ENCODE data around the gene EML1. TPM values are rescaled to one million over a fixed set of nuclear protein-coding genes. Genes with fewer than 3 reads are reported as not detected.

The EML1 gene
- total RNA-seq, 2 donors from 2014 or later, result 2.4 to 2.6 TPM

GRCh38 chr14:99885649-99885958 is 92.4 kb downstream of the EML1 start:
- no peak for DNase-seq
- H3K27me3 Mint-ChIP-seq (ENCODE audit: low read depth), result peaks cover 11% of the 10 kb centered on the region
- H3K4me1 Mint-ChIP-seq (ENCODE audit: low read depth), result no peaks in the 10 kb centered on the region
- H3K4me3 Mint-ChIP-seq, result no peak overlapping the region
- ATAC-seq (replicated peaks in 1 of 2), result no peak
- no peaks in the 10 kb centered on the region for H3K36me3 Mint-ChIP-seq (ENCODE audit: insufficient read depth in 2 of 2)
- H3K27ac Mint-ChIP-seq, result no peak overlapping the region
- H3K9me3 Mint-ChIP-seq, result no peaks in the 10 kb centered on the region

GRCh38 chr14:99887407-99887806 is 94.2 kb downstream of the EML1 start:
- DNase-seq (no peak), ATAC-seq (replicated peaks in 1 of 2) (no peak)
- no peaks in the 10 kb centered on the region for H3K9me3 Mint-ChIP-seq
- no peaks in the 10 kb centered on the region for H3K36me3 Mint-ChIP-seq (ENCODE audit: insufficient read depth in 2 of 2)
- H3K4me1 Mint-ChIP-seq (ENCODE audit: low read depth), result no peaks in the 10 kb centered on the region
- H3K4me3 Mint-ChIP-seq, result no peak overlapping the region
- H3K27me3 Mint-ChIP-seq (ENCODE audit: low read depth), result peaks cover 11% of the 10 kb centered on the region
- no peak overlapping the region for H3K27ac Mint-ChIP-seq

- Mint-ChIP-seq H3K27ac (no peak overlapping the region), H3K9me3 (no peaks in the 10 kb centered on the region), H3K4me1 (ENCODE audit: low read depth) (no peaks in the 10 kb centered on the region), H3K36me3 (ENCODE audit: insufficient read depth in 2 of 2) (no peaks in the 10 kb centered on the region), H3K27me3 (ENCODE audit: low read depth) (peaks cover 11% of the 10 kb centered on the region), H3K4me3 (no peak overlapping the region)
- ATAC-seq (replicated peaks in 1 of 2), result no peak
- no peak for DNase-seq
Measured at GRCh38 chr14:99888149-99888548, 94.9 kb downstream of the EML1 start.

- Mint-ChIP-seq H3K27ac (no peak overlapping the region), H3K4me3 (no peak overlapping the region), H3K27me3 (ENCODE audit: low read depth) (peaks cover 11% of the 10 kb centered on the region), H3K36me3 (ENCODE audit: insufficient read depth in 2 of 2) (no peaks in the 10 kb centered on the region), H3K9me3 (no peaks in the 10 kb centered on the region), H3K4me1 (ENCODE audit: low read depth) (no peaks in the 10 kb centered on the region)
- ATAC-seq (replicated peaks in 1 of 2) (no peak), DNase-seq (no peak)
Measured at GRCh38 chr14:99889268-99889667, 96.1 kb downstream of the EML1 start.

GRCh38 chr14:99891266-99891665 is 98.1 kb downstream of the EML1 start:
- Mint-ChIP-seq H3K27ac (no peak overlapping the region), H3K27me3 (ENCODE audit: low read depth) (peaks cover 11% of the 10 kb centered on the region), H3K4me1 (ENCODE audit: low read depth) (no peaks in the 10 kb centered on the region), H3K4me3 (no peak overlapping the region), H3K36me3 (ENCODE audit: insufficient read depth in 2 of 2) (no peaks in the 10 kb centered on the region), H3K9me3 (no peaks in the 10 kb centered on the region)
- ATAC-seq (replicated peaks in 1 of 2) (no peak), DNase-seq (no peak)

GRCh38 chr14:99891900-99892299 is 98.7 kb downstream of the EML1 start:
- Mint-ChIP-seq H3K27me3 (ENCODE audit: low read depth) (peaks cover 7% of the 10 kb centered on the region), H3K9me3 (no peaks in the 10 kb centered on the region), H3K27ac (no peak overlapping the region), H3K4me3 (peak overlapping the region in 1 of 2 donors; percentile 27), H3K4me1 (ENCODE audit: low read depth) (no peaks in the 10 kb centered on the region), H3K36me3 (ENCODE audit: insufficient read depth in 2 of 2) (no peaks in the 10 kb centered on the region)
- DNase-seq (peak in 1 of 2 donors; percentile 1), ATAC-seq (replicated peaks in 1 of 2) (peak; percentile 39 to 62)

GRCh38 chr14:99892406-99892805 is 99.2 kb downstream of the EML1 start:
- no peaks in the 10 kb centered on the region for H3K9me3 Mint-ChIP-seq
- H3K27ac Mint-ChIP-seq, result no peak overlapping the region
- H3K4me3 Mint-ChIP-seq, result peak overlapping the region in 1 of 2 donors; percentile 27
- DNase-seq (no peak), ATAC-seq (replicated peaks in 1 of 2) (no peak)
- H3K27me3 Mint-ChIP-seq (ENCODE audit: low read depth), result peaks cover 2% of the 10 kb centered on the region
- H3K4me1 Mint-ChIP-seq (ENCODE audit: low read depth), result no peaks in the 10 kb centered on the region
- no peaks in the 10 kb centered on the region for H3K36me3 Mint-ChIP-seq (ENCODE audit: insufficient read depth in 2 of 2)

GRCh38 chr14:99896361-99896760 is 103.1 kb downstream of the EML1 start:
- no peaks in the 10 kb centered on the region for H3K36me3 Mint-ChIP-seq (ENCODE audit: insufficient read depth in 2 of 2)
- no peaks in the 10 kb centered on the region for H3K27me3 Mint-ChIP-seq (ENCODE audit: low read depth)
- ATAC-seq (replicated peaks in 1 of 2) (no peak), DNase-seq (no peak)
- no peak overlapping the region for H3K27ac Mint-ChIP-seq
- H3K4me1 Mint-ChIP-seq (ENCODE audit: low read depth), result no peaks in the 10 kb centered on the region
- no peak overlapping the region for H3K4me3 Mint-ChIP-seq
- H3K9me3 Mint-ChIP-seq, result no peaks in the 10 kb centered on the region

GRCh38 chr14:99899578-99900178 is 106.5 kb downstream of the EML1 start:
- peaks cover 3 to 4% of the 10 kb centered on the region in 2 donors for H3K9me3 Mint-ChIP-seq
- H3K27me3 Mint-ChIP-seq (ENCODE audit: low read depth), result peaks cover 8% of the 10 kb centered on the region
- no peak overlapping the region for H3K27ac Mint-ChIP-seq
- H3K4me3 Mint-ChIP-seq, result no peak overlapping the region
- ATAC-seq (replicated peaks in 1 of 2) (no peak), DNase-seq (no peak)
- H3K4me1 Mint-ChIP-seq (ENCODE audit: low read depth), result no peaks in the 10 kb centered on the region
- peaks cover 3 to 4% of the 10 kb centered on the region in 2 donors for H3K36me3 Mint-ChIP-seq (ENCODE audit: insufficient read depth in 2 of 2)

GRCh38 chr14:99902925-99903324 is 109.7 kb downstream of the EML1 start:
- no peak overlapping the region for H3K4me3 Mint-ChIP-seq
- DNase-seq, result no peak
- H3K9me3 Mint-ChIP-seq, result peaks cover 3 to 4% of the 10 kb centered on the region in 2 donors
- H3K27ac Mint-ChIP-seq, result no peak overlapping the region
- peaks cover 3 to 4% of the 10 kb centered on the region in 2 donors for H3K36me3 Mint-ChIP-seq (ENCODE audit: insufficient read depth in 2 of 2)
- peaks cover 8% of the 10 kb centered on the region for H3K27me3 Mint-ChIP-seq (ENCODE audit: low read depth)
- no peaks in the 10 kb centered on the region for H3K4me1 Mint-ChIP-seq (ENCODE audit: low read depth)
- no peak for ATAC-seq (replicated peaks in 1 of 2)

GRCh38 chr14:99904506-99904905 is 111.3 kb downstream of the EML1 start:
- Mint-ChIP-seq H3K36me3 (ENCODE audit: insufficient read depth in 2 of 2) (peaks cover 3 to 4% of the 10 kb centered on the region in 2 donors), H3K4me3 (no peak overlapping the region), H3K27me3 (ENCODE audit: low read depth) (peaks cover 8% of the 10 kb centered on the region), H3K9me3 (peaks cover 3 to 4% of the 10 kb centered on the region in 2 donors), H3K27ac (no peak overlapping the region), H3K4me1 (ENCODE audit: low read depth) (no peaks in the 10 kb centered on the region)
- DNase-seq (no peak), ATAC-seq (replicated peaks in 1 of 2) (no peak)

- Mint-ChIP-seq H3K27me3 (ENCODE audit: low read depth) (peaks cover 8% of the 10 kb centered on the region), H3K9me3 (peaks cover 3 to 4% of the 10 kb centered on the region in 2 donors), H3K27ac (no peak overlapping the region), H3K4me3 (no peak overlapping the region), H3K36me3 (ENCODE audit: insufficient read depth in 2 of 2) (peaks cover 3 to 4% of the 10 kb centered on the region in 2 donors), H3K4me1 (ENCODE audit: low read depth) (no peaks in the 10 kb centered on the region)
- no peak for DNase-seq
- no peak for ATAC-seq (replicated peaks in 1 of 2)
Measured at GRCh38 chr14:99905121-99905520, 111.9 kb downstream of the EML1 start.

GRCh38 chr14:99907761-99908652 is 114.8 kb downstream of the EML1 start:
- ATAC-seq (replicated peaks in 1 of 2) (no peak), DNase-seq (no peak)
- H3K36me3 Mint-ChIP-seq (ENCODE audit: insufficient read depth in 2 of 2), result peaks cover 0 to 3% of the 10 kb centered on the region in 2 donors
- no peak overlapping the region for H3K27ac Mint-ChIP-seq
- H3K27me3 Mint-ChIP-seq (ENCODE audit: low read depth), result no peaks in the 10 kb centered on the region
- no peaks in the 10 kb centered on the region for H3K4me1 Mint-ChIP-seq (ENCODE audit: low read depth)
- H3K4me3 Mint-ChIP-seq, result no peak overlapping the region
- peaks cover 0 to 3% of the 10 kb centered on the region in 2 donors for H3K9me3 Mint-ChIP-seq
